ENCODE measurements around the gene SPSB2.

- TF ChIP-seq POLR2A (IDR thresholded peaks at IDR 0.05; ENCODE audit: low read depth, low read length) (no peak), TAF1 (IDR thresholded peaks at IDR 0.05; ENCODE audit: low read depth, low read length) (no peak), POLR2AphosphoS5 (IDR thresholded peaks at IDR 0.05; ENCODE audit: low read depth, low read length) (no peak), SPI1 (IDR thresholded peaks at IDR 0.05; ENCODE audit: low read depth, low read length) (no peak), POU2F2 (IDR thresholded peaks at IDR 0.05; ENCODE audit: low read depth, low read length) (no peak), PAX5 (IDR thresholded peaks at IDR 0.05; ENCODE audit: insufficient read depth, low read length, severe bottlenecking) (no peak)
These were observed 39.2 kb upstream of the SPSB2 start for GRCh38 chr12:6912164-6912935.
